Measurements from ENCODE around the gene NDNF. TPM values are rescaled to one million over a fixed set of nuclear protein-coding genes. Genes with fewer than 3 reads are reported as not detected.

Gene NDNF, protein sequence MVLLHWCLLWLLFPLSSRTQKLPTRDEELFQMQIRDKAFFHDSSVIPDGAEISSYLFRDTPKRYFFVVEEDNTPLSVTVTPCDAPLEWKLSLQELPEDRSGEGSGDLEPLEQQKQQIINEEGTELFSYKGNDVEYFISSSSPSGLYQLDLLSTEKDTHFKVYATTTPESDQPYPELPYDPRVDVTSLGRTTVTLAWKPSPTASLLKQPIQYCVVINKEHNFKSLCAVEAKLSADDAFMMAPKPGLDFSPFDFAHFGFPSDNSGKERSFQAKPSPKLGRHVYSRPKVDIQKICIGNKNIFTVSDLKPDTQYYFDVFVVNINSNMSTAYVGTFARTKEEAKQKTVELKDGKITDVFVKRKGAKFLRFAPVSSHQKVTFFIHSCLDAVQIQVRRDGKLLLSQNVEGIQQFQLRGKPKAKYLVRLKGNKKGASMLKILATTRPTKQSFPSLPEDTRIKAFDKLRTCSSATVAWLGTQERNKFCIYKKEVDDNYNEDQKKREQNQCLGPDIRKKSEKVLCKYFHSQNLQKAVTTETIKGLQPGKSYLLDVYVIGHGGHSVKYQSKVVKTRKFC
- total RNA-seq, result 0.25 TPM in 1 of 2 replicates, not detected in the other

DNA sequence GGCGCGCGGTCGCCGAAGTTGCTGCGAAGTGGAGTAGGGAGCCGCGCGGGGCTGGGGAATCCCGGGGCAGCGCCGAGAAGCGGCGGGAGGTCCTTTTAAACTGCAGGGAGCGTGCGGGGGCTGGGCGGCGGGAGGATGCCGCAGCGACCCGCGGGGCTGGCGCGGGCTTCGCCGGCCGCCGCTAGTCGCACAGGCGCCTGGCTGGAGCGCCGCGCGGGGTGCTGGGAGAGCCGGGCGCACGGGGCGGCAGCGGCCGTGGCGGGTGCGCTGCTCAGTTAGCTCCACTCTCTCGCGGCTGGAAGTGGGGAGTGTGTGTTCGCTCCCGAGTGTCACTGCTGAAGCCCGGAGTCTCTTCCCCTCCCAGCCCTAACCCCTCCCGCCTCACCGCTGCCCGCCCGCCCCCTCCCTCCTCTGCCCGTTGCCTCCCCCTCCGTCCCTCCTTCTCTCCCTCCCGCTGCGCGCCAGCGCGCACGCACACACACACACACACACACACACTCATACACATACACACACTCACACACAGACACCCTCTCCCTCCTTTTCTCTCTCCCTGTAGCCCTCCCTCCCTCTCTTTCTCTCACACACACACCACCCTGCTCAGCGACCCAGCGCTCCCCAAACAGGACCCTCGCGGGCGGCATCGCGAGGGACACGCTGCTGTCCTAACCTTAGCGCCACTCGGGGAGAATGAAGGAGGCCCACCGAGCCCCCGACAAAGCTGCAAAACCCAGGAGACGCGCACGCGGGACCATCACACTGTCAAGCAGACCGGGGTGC lies at the start of gene NDNF:
Gene NDNF, minus strand, starts transcription at position 312 of the 780 bp plus-strand sequence. CDS start 26,698 bp downstream, outside the sequence.

Other genes with a start within 250 kb of the NDNF start
- gene PRDM5, start 149.8 kb downstream of the NDNF start, total RNA-seq, result 13.1 and 13.4 TPM in 2 replicates
- 0.37 TPM in 1 of 2 replicates, not detected in the other for gene TNIP3, start 91.8 kb upstream of the NDNF start, total RNA-seq